HFFc6 (cell line): ENCODE measurements around the gene DGUOK. TPM values are rescaled to one million over a fixed set of nuclear protein-coding genes. Genes with fewer than 3 reads are reported as not detected.

Experiments
- DNase-seq: peaks from one replicate; pipeline ENCODE4 v3.0.0-alpha.2; 2018
- H3K27ac Mint-ChIP-seq: 2 replicates; pipeline ENCODE4 v1.8.0; 2020; ENCODE audit warnings: mild to moderate bottlenecking, mixed read lengths
- H3K27me3 Mint-ChIP-seq: 2 replicates; pipeline ENCODE4 v1.8.0; 2021; ENCODE audit warnings: mild to moderate bottlenecking, moderate library complexity, mixed read lengths; ENCODE audit not compliant: insufficient read depth
- H3K36me3 Mint-ChIP-seq: 2 replicates; pipeline ENCODE4 v1.8.0; 2021; ENCODE audit warnings: low read depth, mixed read lengths
- H3K4me1 Mint-ChIP-seq: 2 replicates; pipeline ENCODE4 v1.8.0; 2020; ENCODE audit warnings: low read depth, mixed read lengths
- H3K4me3 Mint-ChIP-seq: 2 replicates; pipeline ENCODE4 v1.8.0; 2020; ENCODE audit warnings: mild to moderate bottlenecking, moderate library complexity, mixed read lengths
- H3K9me3 Mint-ChIP-seq: 2 replicates; pipeline ENCODE4 v1.8.0; 2020; ENCODE audit warnings: mild to moderate bottlenecking, mixed read lengths
- CTCF ChIP-seq: fragments of 200-600 bp; sonication (generic); IDR thresholded peaks from 2 replicates; pipeline ENCODE4 v1.5.0; 2021; ENCODE audit warnings: antibody characterized with exemption, mild to moderate bottlenecking
- total RNA-seq, 6 experiments: library from RNA; stranded (reverse); fragmentation: NEBNext Ultra II Directional; extraction: Animal tissue kit (Norgen Biotek cat#: 25700); gene quantifications; 2 replicates in 1 of 6; 3 replicates in 5 of 6; pipeline ENCODE4 v1.2.3, GENCODE V29; 2021

The DGUOK gene
- total RNA-seq, 6 experiments from 2014 or later, result 63.2 to 73.3 (median 69.3) TPM

GRCh38 chr2:73904952-73905351 is 21.7 kb upstream of the DGUOK start:
- H3K27ac Mint-ChIP-seq, result no peak overlapping the region
- H3K4me1 Mint-ChIP-seq, result no peaks in the 10 kb centered on the region
- peaks cover 24% of the 10 kb centered on the region for H3K27me3 Mint-ChIP-seq

GRCh38 chr2:73906847-73907505 is 19.7 kb upstream of the DGUOK start:
- Mint-ChIP-seq H3K4me3 (no peak overlapping the region), H3K27ac (no peak overlapping the region), H3K36me3 (no peaks in the 10 kb centered on the region), H3K27me3 (peaks cover 21% of the 10 kb centered on the region), H3K9me3 (no peaks in the 10 kb centered on the region), H3K4me1 (no peaks in the 10 kb centered on the region)
- TF ChIP-seq CTCF, result no peak
- no peak for DNase-seq

More at GRCh38 chr2:73904952-73905351, 21.7 kb upstream of the DGUOK start:
- H3K9me3 Mint-ChIP-seq, result no peaks in the 10 kb centered on the region
- no peaks in the 10 kb centered on the region for H3K36me3 Mint-ChIP-seq
- DNase-seq, result no peak
- H3K4me3 Mint-ChIP-seq, result no peak overlapping the region
- no peak for TF ChIP-seq CTCF

GRCh38 chr2:73907840-73908452 is 18.7 kb upstream of the DGUOK start:
- no peaks in the 10 kb centered on the region for H3K4me1 Mint-ChIP-seq
- no peak overlapping the region for H3K4me3 Mint-ChIP-seq
- no peak overlapping the region for H3K27ac Mint-ChIP-seq

GRCh38 chr2:73908689-73909652 is 17.7 kb upstream of the DGUOK start:
- no peak for DNase-seq
- Mint-ChIP-seq H3K27ac (no peak overlapping the region), H3K4me1 (no peaks in the 10 kb centered on the region), H3K36me3 (no peaks in the 10 kb centered on the region), H3K27me3 (peaks cover 21% of the 10 kb centered on the region), H3K9me3 (no peaks in the 10 kb centered on the region), H3K4me3 (no peak overlapping the region)
- no peak for TF ChIP-seq CTCF

More at GRCh38 chr2:73907840-73908452, 18.7 kb upstream of the DGUOK start:
- peak; percentile 50; the same call in 1 of the 2 replicates for TF ChIP-seq CTCF
- DNase-seq, result no peak
- no peaks in the 10 kb centered on the region for H3K9me3 Mint-ChIP-seq
- no peaks in the 10 kb centered on the region for H3K36me3 Mint-ChIP-seq
- peaks cover 15% of the 10 kb centered on the region for H3K27me3 Mint-ChIP-seq

- DNase-seq, result no peak
- H3K36me3 Mint-ChIP-seq, result no peaks in the 10 kb centered on the region
- no peak for TF ChIP-seq CTCF
- H3K9me3 Mint-ChIP-seq, result no peaks in the 10 kb centered on the region
- H3K4me1 Mint-ChIP-seq, result no peaks in the 10 kb centered on the region
- H3K27me3 Mint-ChIP-seq, result peaks cover 28% of the 10 kb centered on the region
- H3K4me3 Mint-ChIP-seq, result no peak overlapping the region
- no peak overlapping the region for H3K27ac Mint-ChIP-seq
Observed at GRCh38 chr2:73910873-73911547, 15.7 kb upstream of the DGUOK start.
